K562 (cell line): ENCODE results near the gene MAP3K14. TPM values are rescaled to one million over a fixed set of nuclear protein-coding genes. Genes with fewer than 3 reads are reported as not detected.

Source experiments
- ATAC-seq: fragments of 200-7000 bp; cut with Tn5 transposase; 3 replicates; pipeline ENCODE4 v1.9.1; 2020; ENCODE audit warnings: moderate library complexity
- BruUV-seq: library from RNA; stranded (reverse); fragments of 400-500 nt; replicated peaks from 2 replicates; lab custom pipeline; 2021; lab: Mats Ljungman, UMichigan
- CTCF ChIA-PET: fragments of 300-600 bp; formaldehyde crosslinking; extraction: SDS; loops from one replicate; lab custom pipeline; 2021; ENCODE audit warnings: low intra/inter-chr PET ratio; lab: Yijun Ruan, JAX
- POLR2A ChIA-PET: fragments of 300-600, 350-650 bp; sonication (Branson Sonifier 250); formaldehyde crosslinking; extraction: SDS; loops from one replicate; lab custom pipeline; 2021; ENCODE audit warnings: antibody characterized with exemption, inconsistent platforms; lab: Yijun Ruan, JAX
- DNase-seq, 4 experiments: peaks; one replicate each; pipeline versions ENCODE4 v3.0.0 to v3.0.0-alpha.2; 2011 to 2018; ENCODE audit warnings: low spot score in 3 of 4, mixed read lengths in 3 of 4; ENCODE audit errors: extremely low read depth in 1 of 4
- FAIRE-seq: peaks from 2 replicates; lab custom pipeline; 2011; peaks lifted over from hg19 to GRCh38; lab: Jason Lieb, UNC
- H2AFZ ChIP-seq: 2 replicates; pipeline ENCODE4 v1.6.0; 2011; ENCODE audit warnings: low read depth, low read length, control low read depth, inconsistent platforms
- H3K27ac ChIP-seq: fragments of 200-600 bp; 3 replicates; pipeline ENCODE4 v1.8.0; 2011; ENCODE audit warnings: low read depth, mild to moderate bottlenecking, control low read depth, inconsistent platforms, low read length, moderate library complexity, mixed read lengths; ENCODE audit errors: extremely low read depth
- H3K27me3 ChIP-seq, 2 experiments: fragments of 300-600 bp in 1 of 2; 2 replicates in 1 of 2; 3 replicates in 1 of 2; pipeline versions ENCODE4 v1.6.0 to v1.8.0; 2011; ENCODE audit warnings: inconsistent platforms in 2 of 2, low read length in 2 of 2, mild to moderate bottlenecking in 1 of 2, mixed read lengths in 1 of 2, moderate library complexity in 1 of 2; ENCODE audit not compliant: control insufficient read depth in 2 of 2, insufficient read depth in 2 of 2
- H3K36me3 ChIP-seq: fragments of 300-600 bp; 3 replicates; pipeline ENCODE4 v1.8.0; 2011; ENCODE audit warnings: mild to moderate bottlenecking, low read length, inconsistent platforms; ENCODE audit not compliant: control insufficient read depth, insufficient read depth
- H3K4me1 ChIP-seq, 2 experiments: fragments of 200-600 bp in 1 of 2; replicated peaks in 1 of 2; 2 replicates in 1 of 2; 3 replicates in 1 of 2; pipeline versions ENCODE4 v1.5.1 to v1.8.0; 2011; ENCODE audit warnings: inconsistent platforms in 2 of 2, low read length in 2 of 2, mild to moderate bottlenecking in 1 of 2, mixed read lengths in 1 of 2, moderate library complexity in 1 of 2; ENCODE audit not compliant: control insufficient read depth in 2 of 2, insufficient read depth in 2 of 2
- H3K4me2 ChIP-seq: 2 replicates; pipeline ENCODE4 v1.6.1; 2011; ENCODE audit warnings: low read length, control low read depth, inconsistent platforms, mixed read lengths; ENCODE audit not compliant: insufficient read depth
- H3K4me3 ChIP-seq: fragments of 200-600 bp; sonication (generic), shearing (Covaris generic); 2 replicates; pipeline ENCODE4 v1.5.1; 2016; ENCODE audit warnings: control low read depth, inconsistent platforms
- H3K79me2 ChIP-seq: fragments of 200-600 bp; 3 replicates; pipeline ENCODE4 v1.8.0; 2011; ENCODE audit warnings: low read length, inconsistent platforms; ENCODE audit not compliant: control insufficient read depth, insufficient read depth
- H3K9ac ChIP-seq, 2 experiments: 2 replicates each; pipeline versions ENCODE4 v1.6.0 to v1.6.1; 2011; ENCODE audit warnings: low read depth in 2 of 2, low read length in 2 of 2, control low read depth in 1 of 2, inconsistent platforms in 1 of 2, mild to moderate bottlenecking in 1 of 2, mixed read lengths in 1 of 2; ENCODE audit not compliant: insufficient read depth in 1 of 2
- H3K9me1 ChIP-seq: one replicate; pipeline ENCODE4 v1.6.0; 2011; ENCODE audit warnings: inconsistent platforms, mild to moderate bottlenecking, low read length, moderate library complexity; ENCODE audit not compliant: control insufficient read depth, insufficient read depth
- H3K9me3 ChIP-seq: replicated peaks from 2 replicates; pipeline ENCODE4 v1.5.1; 2011; ENCODE audit warnings: low read depth, low read length, inconsistent platforms; ENCODE audit not compliant: control insufficient read depth, insufficient read depth
- H4K20me1 ChIP-seq: replicated peaks from 2 replicates; pipeline ENCODE4 v1.6.1; 2011; ENCODE audit warnings: low read length, inconsistent platforms, mixed read lengths; ENCODE audit not compliant: control insufficient read depth, insufficient read depth
- ATF3 ChIP-seq, 2 experiments: fragments of 450-650 bp in 1 of 2; sonication (generic) in 1 of 2; formaldehyde crosslinking in 1 of 2; IDR thresholded peaks in 1 of 2; conservative IDR thresholded peaks in 1 of 2; 2 replicates each; pipeline versions ENCODE4 v1.6.1 to v1.8.1; 2016 to 2023; ENCODE audit warnings: mild to moderate bottlenecking in 2 of 2, moderate library complexity in 2 of 2, inconsistent platforms in 1 of 2, missing genetic modification reagents in 1 of 2
- WGBS: fragments of 100-300 bp; shearing (Covaris generic); methylation state at CpG from one replicate; pipeline ENCODE4 v1.1.6; 2016; ENCODE audit warnings: low coverage, mixed read lengths; ENCODE audit not compliant: insufficient coverage; ENCODE audit errors: missing lambda C conversion rate; 5-methylcytosine and 5-hydroxymethylcytosine counted together
- in situ Hi-C: fragments of 300-500 bp; cut with MboI; formaldehyde crosslinking; loops from 4 replicates; pipeline ENCODE4 v1.15.0; 2018; ENCODE audit warnings: inconsistent platforms, mixed read lengths
- intact Hi-C: fragments of 100-400 bp; cut with micrococcal nuclease; formaldehyde crosslinking; loops from 2 replicates; pipeline ENCODE4 v1.14.2; 2022
- polyA plus RNA-seq, 8 experiments: library from polyadenylated mRNA; depleted of rRNA in 4 of 8; stranded (reverse) in 5 of 8; unstranded in 3 of 8; fragments of >200 nt; fragmentation: Nextera tagmentation in 2 of 8; fragmentation: Illumina TruSeq in 1 of 8; extraction: Ambion mirVana in 2 of 8; extraction: Trizol in 1 of 8; gene quantifications; 2 replicates each; pipeline versions ENCODE4 v1.2.1 to v1.2.3, GENCODE V29; 2011 to 2014; ENCODE audit warnings: inconsistent platforms in 1 of 8, missing spikeins in 1 of 8
- total RNA-seq, 7 experiments: library from RNA; depleted of rRNA in 6 of 7; stranded (reverse); fragments of >200 nt in 6 of 7; fragmentation: Illumina TruSeq in 2 of 7; extraction: Trizol in 2 of 7; gene quantifications; 2 replicates each; pipeline versions ENCODE4 v1.2.1 to v1.2.3, GENCODE V29; 2011 to 2021; ENCODE audit warnings: low replicate concordance in 1 of 7
- TF ChIP-seq, protein P1 (sequence below): fragments of 450-650 bp; formaldehyde crosslinking; IDR thresholded peaks from 2 replicates; pipeline ENCODE4 v1.4.0; 2020; ENCODE audit warnings: mild to moderate bottlenecking, moderate library complexity

Gene MAP3K14
- total and polyA plus RNA-seq, 9 of the 15 experiments (the other 6 are each of a cell fraction or from before 2014, with no cell fraction given): 0.45 to 8.7 (median 3.2) TPM

DNA sequence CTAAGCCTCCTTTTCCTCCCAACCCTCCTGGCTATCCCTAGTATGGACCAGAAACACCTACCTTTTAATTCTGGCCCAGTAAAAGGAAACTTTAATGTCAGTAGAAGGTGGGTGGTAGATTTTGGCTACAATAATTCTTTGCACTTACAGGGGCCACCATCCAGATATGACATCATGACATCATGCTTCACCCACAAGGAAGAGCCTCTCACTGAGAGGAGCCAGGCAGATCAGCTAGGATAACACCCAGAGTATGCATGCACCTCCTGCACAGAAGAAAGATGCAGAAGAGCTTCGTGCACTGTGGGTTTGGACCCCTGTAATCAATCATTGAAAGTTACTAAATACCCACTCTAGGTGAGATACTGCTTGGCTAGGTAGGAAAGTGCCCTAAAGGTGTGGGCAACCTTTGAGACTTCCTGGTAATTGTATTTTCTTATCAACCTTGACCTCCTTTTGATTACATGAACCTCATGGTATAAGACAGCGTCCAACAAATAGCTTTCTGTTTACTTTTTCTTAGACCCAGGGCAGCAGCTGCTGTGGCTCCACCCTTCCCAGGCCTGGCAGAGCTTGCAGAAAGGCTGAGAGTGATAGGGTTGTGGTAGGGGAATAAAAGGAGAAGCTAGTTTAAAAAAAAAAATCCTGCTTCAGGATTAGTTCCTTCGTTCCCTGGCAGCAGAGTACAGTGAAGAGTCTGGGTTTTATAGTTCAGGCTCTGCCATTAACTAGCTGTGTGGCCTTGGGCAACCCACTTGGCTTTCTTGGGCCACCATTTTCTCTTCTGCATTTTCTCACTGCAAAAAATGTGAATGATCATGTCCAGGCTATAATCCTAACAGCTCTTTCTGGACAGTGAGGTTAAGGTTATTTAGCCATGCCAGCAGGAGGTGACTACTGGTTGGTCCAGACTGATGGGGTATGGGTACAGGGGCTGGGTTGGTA, 6.2 kb downstream of the MAP3K14 start:
- intact Hi-C loops (loop anchor here (5.0 kb wide), 1 partner anchor 33 kb away; no protein-coding TSS in a partner anchor), in situ Hi-C loops (no loop called here)
- DNase-seq (no peak), ATAC-seq (no peak), FAIRE-seq (no peak)
- Histone ChIP-seq H3K79me2 (peaks cover 87% of the 10 kb centered on the region), H3K4me2 (no peak overlapping the region), H3K27ac (no peak overlapping the region), H3K4me1 (peaks cover 23 to 31% of the 10 kb centered on the region in 2 experiments; a peak in 4 of 5 replicates), H3K9me3 (no peaks in the 10 kb centered on the region), H3K9ac (peak overlapping the region in 1 of 2 experiments; percentile 22; a peak in 1 of 4 replicates), H4K20me1 (peaks cover 13% of the 10 kb centered on the region; the same call in 1 of the 2 replicates), H3K27me3 (no peaks in the 10 kb centered on the region), H2AFZ (no peak overlapping the region), H3K36me3 (peaks cover 12% of the 10 kb centered on the region; the same call in 2 of the 3 replicates), H3K9me1 (no peaks in the 10 kb centered on the region), H3K4me3 (no peak overlapping the region)
- TF ChIP-seq, protein P1, sequence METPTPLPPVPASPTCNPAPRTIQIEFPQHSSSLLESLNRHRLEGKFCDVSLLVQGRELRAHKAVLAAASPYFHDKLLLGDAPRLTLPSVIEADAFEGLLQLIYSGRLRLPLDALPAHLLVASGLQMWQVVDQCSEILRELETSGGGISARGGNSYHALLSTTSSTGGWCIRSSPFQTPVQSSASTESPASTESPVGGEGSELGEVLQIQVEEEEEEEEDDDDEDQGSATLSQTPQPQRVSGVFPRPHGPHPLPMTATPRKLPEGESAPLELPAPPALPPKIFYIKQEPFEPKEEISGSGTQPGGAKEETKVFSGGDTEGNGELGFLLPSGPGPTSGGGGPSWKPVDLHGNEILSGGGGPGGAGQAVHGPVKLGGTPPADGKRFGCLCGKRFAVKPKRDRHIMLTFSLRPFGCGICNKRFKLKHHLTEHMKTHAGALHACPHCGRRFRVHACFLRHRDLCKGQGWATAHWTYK (CRISPR knock-in tag): no peak
- 0 out of 2 replicates have a peak, but pooled peaks have one; percentile 17 for TF ChIP-seq ATF3 (IDR thresholded peaks at IDR 0.05)
- no peak for TF ChIP-seq ATF3 (CRISPR knock-in tag; conservative IDR thresholded peaks at IDR 0.05)
- 19% methylated on average over 3 of the region's 3 CpGs for WGBS
- no TSS peak for BruUV-seq
- ChIA-PET CTCF (no interaction called here), POLR2A (interaction anchor here (0.7 to 1.6 kb wide), 5 partner anchors 8 to 37 kb away, joined by 4 to 6 read pairs (median 5); no protein-coding TSS in a partner anchor)
